Subcutaneous adipose tissue (tissue), 4 donors: Measurements from ENCODE around the gene PTPRD. TPM values are rescaled to one million over a fixed set of nuclear protein-coding genes. Genes with fewer than 3 reads are reported as not detected.

Experiments
- CTCF ChIP-seq: fragments of 450-650 bp; IDR thresholded peaks from one replicate; pipeline ENCODE4 v1.5.1; 2016; ENCODE audit warnings: low read depth, mild to moderate bottlenecking, control low read depth, antibody characterized with exemption, moderate library complexity
- total RNA-seq, 4 donors: library from RNA; depleted of rRNA; stranded (reverse); fragments of >200 nt; gene quantifications; one replicate each; pipeline ENCODE4 v1.1.0, GENCODE V29; 2016

PTPRD gene
- total RNA-seq, 4 donors from 2014 or later = 5.1 to 17.3 (median 12.1) TPM

DNA sequence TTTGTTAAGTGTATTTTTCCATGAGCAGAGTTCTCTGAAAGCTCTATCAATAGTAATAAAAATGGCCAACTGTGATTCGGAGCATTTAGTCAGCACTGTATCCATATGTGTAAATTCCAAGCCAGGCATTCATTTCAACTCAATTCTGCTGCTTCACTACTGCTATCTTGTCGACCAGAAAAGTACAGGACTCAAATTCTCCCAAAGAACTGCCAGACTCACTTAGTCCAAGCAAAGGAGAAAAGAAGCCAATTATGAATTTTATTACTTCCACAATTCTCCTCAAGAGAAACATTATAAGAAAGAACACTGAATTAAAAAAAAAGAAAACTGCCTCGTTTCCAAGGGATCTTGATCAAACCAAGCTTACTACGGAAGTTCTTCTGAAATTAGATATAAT is 1906.9 kb downstream of the PTPRD start:
- no peak for TF ChIP-seq CTCF

DNA sequence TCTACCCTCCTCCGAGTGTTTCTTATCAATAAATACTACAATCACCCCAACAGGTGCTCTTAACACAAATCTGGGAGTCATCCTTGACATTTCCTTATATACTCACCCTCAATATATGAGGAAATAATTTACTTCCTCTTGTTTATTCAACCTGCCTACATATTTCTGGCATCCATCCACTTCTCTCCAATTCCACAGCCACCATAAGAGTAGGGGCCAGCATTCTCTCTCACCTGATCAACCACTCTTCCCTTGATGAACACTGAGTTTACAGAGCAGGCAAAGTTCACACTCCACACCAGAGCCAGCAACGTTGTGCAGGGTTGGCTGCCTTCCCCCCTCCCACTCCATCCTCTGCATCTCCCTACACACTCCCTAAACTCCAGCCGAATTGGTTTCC is 1908.9 kb downstream of the PTPRD start:
- no peak for TF ChIP-seq CTCF

GRCh38 chr9:8701904-8702303 is 1910.9 kb downstream of the PTPRD start:
- no peak for TF ChIP-seq CTCF

DNA sequence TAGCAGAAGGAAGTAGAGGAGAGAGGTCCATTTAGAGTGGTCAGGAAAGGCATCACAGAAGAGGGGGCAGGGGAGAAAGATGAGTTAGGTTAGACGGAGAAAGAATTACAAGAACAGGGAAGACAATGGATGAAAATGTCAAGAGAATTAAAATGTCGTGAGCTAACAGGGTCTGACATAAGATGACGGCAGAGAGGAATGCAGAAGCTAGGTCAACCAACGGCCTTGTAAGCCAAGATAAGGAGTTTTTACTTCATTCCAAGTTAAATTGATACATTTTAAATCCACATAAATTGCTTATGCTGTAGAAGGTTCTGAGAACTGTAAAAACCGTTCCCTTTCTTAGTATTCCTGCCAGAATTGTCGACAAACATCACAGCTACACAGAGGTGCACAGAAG is 1916.3 kb downstream of the PTPRD start:
- no peak for TF ChIP-seq CTCF

- no peak for TF ChIP-seq CTCF
Observed at GRCh38 chr9:8694983-8695588, 1917.7 kb downstream of the PTPRD start.

DNA sequence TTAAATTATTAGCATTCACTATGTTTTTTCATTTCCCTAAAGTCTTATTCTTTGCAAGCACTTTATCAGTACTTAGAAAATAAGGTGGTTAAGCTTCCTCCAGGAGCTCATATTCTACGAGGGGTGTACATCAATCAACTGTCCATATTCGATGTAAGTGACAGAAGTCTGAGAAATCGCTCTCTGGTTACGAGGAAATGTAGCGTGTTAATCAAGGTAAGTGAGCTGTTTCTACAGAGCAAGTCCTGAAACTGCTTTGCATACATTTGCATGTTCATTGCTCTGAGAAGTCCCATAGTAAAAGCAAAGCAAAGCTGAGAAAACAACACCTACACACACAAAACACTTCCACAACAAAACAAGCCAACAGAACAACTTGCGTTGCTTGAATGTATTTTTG is 1919.3 kb downstream of the PTPRD start:
- no peak for TF ChIP-seq CTCF

DNA sequence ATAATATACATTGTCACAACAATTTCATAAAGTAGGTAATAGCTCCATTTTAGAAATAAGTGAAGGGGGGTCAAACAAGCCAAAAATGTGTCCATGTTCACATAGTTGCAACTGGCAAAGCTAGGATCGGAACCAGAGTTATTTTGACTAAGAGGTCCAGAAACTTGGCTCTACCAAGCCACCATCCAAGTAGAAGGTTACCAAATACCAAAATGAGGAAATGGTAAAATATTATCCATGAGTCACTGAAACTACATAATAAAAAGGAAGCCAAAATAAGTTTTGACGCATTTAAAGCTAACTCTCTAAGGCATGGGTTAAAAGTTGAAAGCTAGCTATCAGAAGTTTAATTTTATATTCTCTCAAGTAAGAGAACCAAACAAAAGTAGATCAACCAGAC is 1926.3 kb downstream of the PTPRD start:
- no peak for TF ChIP-seq CTCF

DNA sequence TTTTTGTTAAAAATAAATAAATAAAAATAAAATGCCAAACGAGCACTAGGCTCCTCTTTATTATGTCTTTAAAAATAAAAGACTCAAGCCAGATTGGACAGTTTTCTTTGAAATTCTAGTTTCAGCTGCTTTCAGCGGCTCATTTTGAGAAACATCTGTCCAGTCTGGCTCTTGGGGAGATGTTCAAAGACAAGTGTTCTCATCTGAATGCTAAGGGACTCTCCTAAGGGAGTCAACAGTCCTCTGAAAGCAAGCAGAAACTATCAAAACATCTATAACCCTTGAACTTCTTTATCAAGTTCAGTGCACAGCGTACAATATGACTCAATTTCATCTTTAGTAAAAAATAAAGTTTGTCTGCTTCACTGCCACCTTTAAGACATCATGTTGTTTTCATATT is 1927.0 kb downstream of the PTPRD start:
- TF ChIP-seq CTCF = no peak
